ENCODE data around the gene PBX1. TPM values are rescaled to one million over a fixed set of nuclear protein-coding genes. Genes with fewer than 3 reads are reported as not detected.

PBX1 gene
- total and polyA plus RNA-seq, 10 of the 15 experiments (the other 5 are each of a cell fraction or from before 2014, with no cell fraction given), result 0.05 to 0.28 (median 0.11) TPM; not detected in 5

DNA sequence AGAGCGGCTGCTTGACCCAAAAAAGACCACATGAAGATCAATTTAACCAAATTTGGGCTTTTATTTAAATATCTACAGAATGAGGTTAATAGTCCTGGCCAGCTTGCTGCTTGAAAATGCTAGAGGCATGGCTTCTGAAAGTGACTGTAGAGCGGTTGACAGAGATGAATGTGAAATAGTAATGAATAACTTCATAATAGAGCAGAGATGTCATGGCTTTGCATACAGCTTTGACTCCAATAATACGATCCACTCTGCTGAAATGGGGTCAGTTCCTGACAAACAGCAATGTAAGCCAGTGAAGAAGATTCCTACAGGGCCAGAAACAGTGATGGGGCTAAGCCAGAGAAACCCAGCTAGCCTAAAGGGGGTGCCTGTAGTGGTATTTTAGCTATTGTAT is 183.8 kb downstream of the PBX1 start (continued):
- no peak for TF ChIP-seq POU2F2 (IDR thresholded peaks at IDR 0.05; ENCODE audit: borderline replicate concordance, low read depth, low read length)

DNA sequence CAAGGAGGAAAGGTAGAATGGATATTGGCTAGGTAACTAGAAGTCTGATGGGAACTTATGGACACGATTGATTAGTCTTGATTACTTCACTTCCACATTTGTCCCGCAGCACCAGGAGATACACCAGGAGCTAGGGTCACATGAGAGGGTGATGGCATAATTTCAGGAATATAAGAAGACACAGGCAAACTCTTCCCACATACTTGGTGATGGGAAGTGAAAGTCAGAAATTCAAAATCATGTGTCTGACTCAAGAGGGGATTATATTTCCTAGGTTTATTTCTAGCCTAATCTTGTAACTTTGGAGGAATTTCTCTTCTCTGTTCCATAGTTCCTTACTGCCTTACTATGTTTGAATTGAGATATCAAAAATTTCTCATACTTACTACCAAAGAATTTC is 185.0 kb downstream of the PBX1 start:
- SMC1A ChIA-PET (ENCODE audit: uncharacterized antibody, unreplicated experiment), result no interaction called here
- no peaks in the 10 kb centered on the region for H4K20me1 ChIP-seq (ENCODE audit: control insufficient read depth, insufficient read depth)
- ATAC-seq, result no peak
- no TSS peak for BruUV-seq (replicated peaks)
- in situ Hi-C loops (cut with MboI) (no loop called here), intact Hi-C loops (cut with micrococcal nuclease; ENCODE audit: unreplicated experiment) (no loop called here)
- CTCF ChIA-PET, result no interaction called here
- POLR2A ChIA-PET, result no interaction called here
- FAIRE-seq, result no peak
- no peaks in the 10 kb centered on the region for H3K36me3 ChIP-seq (ENCODE audit: control insufficient read depth in 2 of 2, insufficient read depth in 2 of 2, low read length in 1 of 2)
- RAD21 ChIA-PET (ENCODE audit: unreplicated experiment), result no interaction called here
- H3K4me2 ChIP-seq (ENCODE audit: control insufficient read depth, insufficient read depth), result no peak overlapping the region
- no peak overlapping the region for H3K27ac ChIP-seq (ENCODE audit: control insufficient read depth, insufficient read depth)
- DNase-seq (ENCODE audit: low read depth, low spot score), result no peak
- no peaks in the 10 kb centered on the region for H3K9me3 ChIP-seq (replicated peaks; ENCODE audit: control insufficient read depth, insufficient read depth, low read length)
- no peak overlapping the region for H3K9ac ChIP-seq (ENCODE audit: control insufficient read depth, insufficient read depth, low read length)
- H2AFZ ChIP-seq (ENCODE audit: control insufficient read depth, low read depth, low read length), result no peak overlapping the region
- TF ChIP-seq TAF1 (IDR thresholded peaks at IDR 0.05; ENCODE audit: borderline replicate concordance, low read depth, low read length), result no peak
- no peaks in the 10 kb centered on the region for H3K4me1 ChIP-seq (ENCODE audit: control insufficient read depth, insufficient read depth, low read length)
- 15% methylated on average over 2 of the region's 2 CpGs for WGBS (ENCODE audit: insufficient coverage, insufficient replicate concordance, low lambda C conversion rate, missing lambda C conversion rate)
- no peaks in the 10 kb centered on the region for H3K27me3 ChIP-seq (replicated peaks in 1 of 2; ENCODE audit: control insufficient read depth in 2 of 2, insufficient read depth in 2 of 2, low read length in 1 of 2)
- H3K4me3 ChIP-seq, result no peak overlapping the region
- H3K79me2 ChIP-seq (ENCODE audit: control insufficient read depth, insufficient read depth, low read length), result no peaks in the 10 kb centered on the region

DNA sequence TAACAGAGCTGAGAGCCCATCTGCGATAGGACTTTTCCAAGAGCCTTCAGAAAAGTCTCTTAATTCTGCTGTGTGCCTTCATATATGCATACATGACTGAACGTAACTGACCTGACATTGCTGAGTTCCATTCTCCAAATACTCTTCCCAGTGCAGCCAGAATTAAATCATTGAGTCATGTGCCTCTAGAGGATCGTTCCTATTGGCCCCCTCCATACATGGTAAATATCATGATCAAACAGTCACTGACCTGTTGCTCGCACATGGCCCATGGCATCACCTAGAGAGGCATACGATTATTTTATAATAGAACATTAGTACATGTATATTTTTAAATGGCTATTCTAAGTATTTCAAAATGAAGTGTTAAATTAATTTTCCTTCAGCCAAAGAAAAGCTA is 186.8 kb downstream of the PBX1 start:
- Histone ChIP-seq H3K27ac (ENCODE audit: control insufficient read depth, insufficient read depth) (no peak overlapping the region), H3K9ac (ENCODE audit: control insufficient read depth, insufficient read depth, low read length) (no peak overlapping the region), H4K20me1 (ENCODE audit: control insufficient read depth, insufficient read depth) (no peaks in the 10 kb centered on the region), H3K79me2 (ENCODE audit: control insufficient read depth, insufficient read depth, low read length) (no peaks in the 10 kb centered on the region), H3K9me3 (replicated peaks; ENCODE audit: control insufficient read depth, insufficient read depth, low read length) (no peaks in the 10 kb centered on the region), H3K4me1 (ENCODE audit: control insufficient read depth, insufficient read depth, low read length) (no peaks in the 10 kb centered on the region), H3K4me3 (no peak overlapping the region), H3K27me3 (replicated peaks in 1 of 2; ENCODE audit: control insufficient read depth in 2 of 2, insufficient read depth in 2 of 2, low read length in 1 of 2) (no peaks in the 10 kb centered on the region), H3K4me2 (ENCODE audit: control insufficient read depth, insufficient read depth) (no peak overlapping the region), H2AFZ (ENCODE audit: control insufficient read depth, low read depth, low read length) (no peak overlapping the region), H3K36me3 (ENCODE audit: control insufficient read depth in 2 of 2, insufficient read depth in 2 of 2, low read length in 1 of 2) (no peaks in the 10 kb centered on the region)
- POLR2A ChIA-PET, result no interaction called here
- WGBS (ENCODE audit: insufficient coverage, insufficient replicate concordance, low lambda C conversion rate, missing lambda C conversion rate), result 29% methylated on average over 5 of the region's 5 CpGs
- intact Hi-C loops (cut with micrococcal nuclease; ENCODE audit: unreplicated experiment), result no loop called here
- no peak for FAIRE-seq
- SMC1A ChIA-PET (ENCODE audit: uncharacterized antibody, unreplicated experiment), result no interaction called here
- in situ Hi-C loops (cut with MboI), result no loop called here
- CTCF ChIA-PET, result no interaction called here
- RAD21 ChIA-PET (ENCODE audit: unreplicated experiment), result no interaction called here
- ATAC-seq, result no peak
- no TSS peak for BruUV-seq (replicated peaks)
- no peak for DNase-seq (ENCODE audit: low read depth, low spot score)
- TF ChIP-seq BHLHE40 (IDR thresholded peaks at IDR 0.05; ENCODE audit: borderline replicate concordance in 1 of 2, low read depth in 2 of 2, low read length in 1 of 2) (no peak), ZNF24 (IDR thresholded peaks at IDR 0.05) (no peak), CBX3 (IDR thresholded peaks at IDR 0.05; ENCODE audit: borderline replicate concordance, low read depth) (no peak), POLR2A (IDR thresholded peaks at IDR 0.05; ENCODE audit: low read depth, low read length) (no peak), ZNF622 (IDR thresholded peaks at IDR 0.05) (no peak), SUPT20H (IDR thresholded peaks at IDR 0.05; ENCODE audit: borderline replicate concordance, control insufficient read depth, low read depth, low read length) (no peak), NR2C2 (IDR thresholded peaks at IDR 0.05; ENCODE audit: borderline replicate concordance, control insufficient read depth, insufficient read length, low read depth) (no peak), RAD51 (IDR thresholded peaks at IDR 0.05) (no peak), ZNF384 (IDR thresholded peaks at IDR 0.05; ENCODE audit: borderline replicate concordance, low read depth, low read length) (no peak)
- TF ChIP-seq, protein P1, sequence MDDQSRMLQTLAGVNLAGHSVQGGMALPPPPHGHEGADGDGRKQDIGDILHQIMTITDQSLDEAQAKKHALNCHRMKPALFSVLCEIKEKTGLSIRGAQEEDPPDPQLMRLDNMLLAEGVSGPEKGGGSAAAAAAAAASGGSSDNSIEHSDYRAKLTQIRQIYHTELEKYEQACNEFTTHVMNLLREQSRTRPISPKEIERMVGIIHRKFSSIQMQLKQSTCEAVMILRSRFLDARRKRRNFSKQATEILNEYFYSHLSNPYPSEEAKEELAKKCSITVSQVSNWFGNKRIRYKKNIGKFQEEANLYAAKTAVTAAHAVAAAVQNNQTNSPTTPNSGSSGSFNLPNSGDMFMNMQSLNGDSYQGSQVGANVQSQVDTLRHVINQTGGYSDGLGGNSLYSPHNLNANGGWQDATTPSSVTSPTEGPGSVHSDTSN (IDR thresholded peaks at IDR 0.05; ENCODE audit: insufficient replicate concordance, low read depth, low read length), result no peak
- TF ChIP-seq, protein P2, sequence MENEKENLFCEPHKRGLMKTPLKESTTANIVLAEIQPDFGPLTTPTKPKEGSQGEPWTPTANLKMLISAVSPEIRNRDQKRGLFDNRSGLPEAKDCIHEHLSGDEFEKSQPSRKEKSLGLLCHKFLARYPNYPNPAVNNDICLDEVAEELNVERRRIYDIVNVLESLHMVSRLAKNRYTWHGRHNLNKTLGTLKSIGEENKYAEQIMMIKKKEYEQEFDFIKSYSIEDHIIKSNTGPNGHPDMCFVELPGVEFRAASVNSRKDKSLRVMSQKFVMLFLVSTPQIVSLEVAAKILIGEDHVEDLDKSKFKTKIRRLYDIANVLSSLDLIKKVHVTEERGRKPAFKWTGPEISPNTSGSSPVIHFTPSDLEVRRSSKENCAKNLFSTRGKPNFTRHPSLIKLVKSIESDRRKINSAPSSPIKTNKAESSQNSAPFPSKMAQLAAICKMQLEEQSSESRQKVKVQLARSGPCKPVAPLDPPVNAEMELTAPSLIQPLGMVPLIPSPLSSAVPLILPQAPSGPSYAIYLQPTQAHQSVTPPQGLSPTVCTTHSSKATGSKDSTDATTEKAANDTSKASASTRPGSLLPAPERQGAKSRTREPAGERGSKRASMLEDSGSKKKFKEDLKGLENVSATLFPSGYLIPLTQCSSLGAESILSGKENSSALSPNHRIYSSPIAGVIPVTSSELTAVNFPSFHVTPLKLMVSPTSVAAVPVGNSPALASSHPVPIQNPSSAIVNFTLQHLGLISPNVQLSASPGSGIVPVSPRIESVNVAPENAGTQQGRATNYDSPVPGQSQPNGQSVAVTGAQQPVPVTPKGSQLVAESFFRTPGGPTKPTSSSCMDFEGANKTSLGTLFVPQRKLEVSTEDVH (IDR thresholded peaks at IDR 0.05; ENCODE audit: low read depth, partially characterized antibody), result no peak
